ENCODE measurements around the gene NCAPG.
"Not testable (repeated sequence)": the region's sequence is repeated elsewhere in the genome, so short reads cannot be mapped to it uniquely, and the experiment has no call there.

The NCAPG gene

GRCh38 chr4:17786567-17786966 is 24.2 kb upstream of the NCAPG start:
- H3K4me3 ChIP-seq (ENCODE audit: low read depth, low read length): no peak overlapping the region
- no peak for DNase-seq (ENCODE audit: low read depth)

GRCh38 chr4:17787315-17787714 is 23.5 kb upstream of the NCAPG start:
- no peak overlapping the region for H3K4me3 ChIP-seq (ENCODE audit: low read depth, low read length)
- peak; percentile 31 for DNase-seq (ENCODE audit: low read depth)

GRCh38 chr4:17788956-17789355 is 21.8 kb upstream of the NCAPG start:
- no peak for DNase-seq (ENCODE audit: low read depth)
- no peak overlapping the region for H3K4me3 ChIP-seq (ENCODE audit: low read depth, low read length)

GRCh38 chr4:17794730-17795129 is 16.0 kb upstream of the NCAPG start:
- H3K4me3 ChIP-seq (ENCODE audit: low read depth, low read length): no peak overlapping the region
- no peak for DNase-seq (ENCODE audit: low read depth)

GRCh38 chr4:17797808-17798207 is 13.0 kb upstream of the NCAPG start:
- DNase-seq (ENCODE audit: low read depth): no peak
- no peak overlapping the region for H3K4me3 ChIP-seq (ENCODE audit: low read depth, low read length)

GRCh38 chr4:17805580-17806155 is 5.1 kb upstream of the NCAPG start:
- no peak overlapping the region for H3K4me3 ChIP-seq (ENCODE audit: low read depth, low read length)
- no peak for DNase-seq (ENCODE audit: low read depth)

GRCh38 chr4:17807446-17807845 is 3.3 kb upstream of the NCAPG start:
- peak overlapping the region; percentile 21 for H3K4me3 ChIP-seq (ENCODE audit: low read depth, low read length)

GRCh38 chr4:17809667-17810066 is 1.1 kb upstream of the NCAPG start:
- peak overlapping the region; percentile 83 for H3K4me3 ChIP-seq (ENCODE audit: low read depth, low read length)
- no peak for DNase-seq (ENCODE audit: low read depth)

More at GRCh38 chr4:17807446-17807845, 3.3 kb upstream of the NCAPG start:
- no peak for DNase-seq (ENCODE audit: low read depth)

- no peak for DNase-seq (ENCODE audit: low read depth)
- H3K4me3 ChIP-seq (ENCODE audit: low read depth, low read length): peak overlapping the region; percentile 83
Observed at GRCh38 chr4:17811078-17811603, 362 bp downstream of the NCAPG start.

- H3K4me3 ChIP-seq (ENCODE audit: low read depth, low read length): peak overlapping the region; percentile 83
- no peak for DNase-seq (ENCODE audit: low read depth)
Observed at GRCh38 chr4:17812125-17812524, 1.3 kb downstream of the NCAPG start.

- H3K4me3 ChIP-seq (ENCODE audit: low read depth, low read length): no peak overlapping the region
- DNase-seq (ENCODE audit: low read depth): no peak
Observed at GRCh38 chr4:17812801-17813200, 2.0 kb downstream of the NCAPG start.

- H3K4me3 ChIP-seq (ENCODE audit: low read depth, low read length): no peak overlapping the region
- no peak for DNase-seq (ENCODE audit: low read depth)
Observed at GRCh38 chr4:17814140-17814539, 3.4 kb downstream of the NCAPG start.

GRCh38 chr4:17816142-17816541 is 5.4 kb downstream of the NCAPG start:
- no peak overlapping the region for H3K4me3 ChIP-seq (ENCODE audit: low read depth, low read length)
- no peak for DNase-seq (ENCODE audit: low read depth)

GRCh38 chr4:17817027-17817426 is 6.2 kb downstream of the NCAPG start:
- H3K4me3 ChIP-seq (ENCODE audit: low read depth, low read length): no peak overlapping the region
- DNase-seq (ENCODE audit: low read depth): peak; percentile 36

GRCh38 chr4:17823871-17824669 is 13.3 kb downstream of the NCAPG start:
- no peak for DNase-seq (ENCODE audit: low read depth)
- no peak overlapping the region for H3K4me3 ChIP-seq (ENCODE audit: low read depth, low read length)

GRCh38 chr4:17846266-17846665 is 35.5 kb downstream of the NCAPG start:
- no peak for DNase-seq (ENCODE audit: low read depth)
- no peak overlapping the region for H3K4me3 ChIP-seq (ENCODE audit: low read depth, low read length)

GRCh38 chr4:17850295-17850694 is 39.5 kb downstream of the NCAPG start:
- not testable (repeated sequence) for DNase-seq (ENCODE audit: low read depth); H3K4me3 ChIP-seq (ENCODE audit: low read depth, low read length)

GRCh38 chr4:17851959-17852358 is 41.2 kb downstream of the NCAPG start:
- DNase-seq (ENCODE audit: low read depth): no peak
- no peak overlapping the region for H3K4me3 ChIP-seq (ENCODE audit: low read depth, low read length)

- no peak for DNase-seq (ENCODE audit: low read depth)
- H3K4me3 ChIP-seq (ENCODE audit: low read depth, low read length): no peak overlapping the region
Observed at GRCh38 chr4:17854036-17854435, 43.3 kb downstream of the NCAPG start.

GRCh38 chr4:17859793-17860406 is 49.1 kb downstream of the NCAPG start:
- no peak for DNase-seq (ENCODE audit: low read depth)
- H3K4me3 ChIP-seq (ENCODE audit: low read depth, low read length): no peak overlapping the region
